ENCODE data around the gene IL22. TPM values are rescaled to one million over a fixed set of nuclear protein-coding genes. Genes with fewer than 3 reads are reported as not detected.

IL22 gene
- total and polyA plus RNA-seq, 4 donors: not detected

DNA sequence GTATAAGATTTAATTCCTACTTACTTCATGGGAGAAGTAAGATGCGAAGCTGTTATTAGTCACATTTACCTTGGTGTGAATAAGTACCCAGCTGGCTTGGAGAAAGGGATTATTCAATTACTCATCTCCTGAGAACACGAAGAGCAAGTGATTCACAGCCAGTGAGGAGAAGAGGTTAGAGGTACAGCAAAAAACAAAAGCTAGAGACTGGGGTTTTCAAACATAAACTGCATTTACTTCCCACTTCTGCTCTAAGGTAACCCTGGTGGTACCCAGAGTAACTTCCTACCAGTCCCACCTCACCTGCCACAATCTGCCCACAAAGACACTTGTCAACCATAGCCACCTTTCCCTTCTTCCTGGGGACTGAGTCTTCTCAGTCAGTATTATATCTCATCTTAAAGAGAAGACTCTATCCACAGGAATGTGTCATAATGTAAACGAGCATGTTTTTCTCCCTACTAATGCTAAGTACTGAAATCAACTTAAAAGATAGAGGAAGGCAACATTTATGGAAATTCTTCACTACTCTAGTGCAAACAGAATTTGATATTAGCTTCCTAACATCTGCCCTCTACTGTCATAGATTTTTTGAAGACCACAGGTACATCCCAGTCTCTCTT, 6.0 kb upstream of the IL22 start:
- H3K9ac ChIP-seq (ENCODE audit: low read depth in 1 of 2, low read length in 2 of 2): no peak overlapping the region
- no peak overlapping the region for H3K27ac ChIP-seq (ENCODE audit: low read depth in 1 of 2, low read length in 2 of 2)
- 68% methylated on average over 3 of the region's 3 CpGs for WGBS
- H3K9me3 ChIP-seq (ENCODE audit: control insufficient read depth in 4 of 4, low read length in 3 of 4): no peaks in the 10 kb centered on the region
- no peaks in the 10 kb centered on the region for H3K36me3 ChIP-seq (ENCODE audit: control insufficient read depth in 4 of 4, insufficient read depth in 3 of 4, low read depth in 1 of 4, low read length in 3 of 4)
- TF ChIP-seq, protein P1, sequence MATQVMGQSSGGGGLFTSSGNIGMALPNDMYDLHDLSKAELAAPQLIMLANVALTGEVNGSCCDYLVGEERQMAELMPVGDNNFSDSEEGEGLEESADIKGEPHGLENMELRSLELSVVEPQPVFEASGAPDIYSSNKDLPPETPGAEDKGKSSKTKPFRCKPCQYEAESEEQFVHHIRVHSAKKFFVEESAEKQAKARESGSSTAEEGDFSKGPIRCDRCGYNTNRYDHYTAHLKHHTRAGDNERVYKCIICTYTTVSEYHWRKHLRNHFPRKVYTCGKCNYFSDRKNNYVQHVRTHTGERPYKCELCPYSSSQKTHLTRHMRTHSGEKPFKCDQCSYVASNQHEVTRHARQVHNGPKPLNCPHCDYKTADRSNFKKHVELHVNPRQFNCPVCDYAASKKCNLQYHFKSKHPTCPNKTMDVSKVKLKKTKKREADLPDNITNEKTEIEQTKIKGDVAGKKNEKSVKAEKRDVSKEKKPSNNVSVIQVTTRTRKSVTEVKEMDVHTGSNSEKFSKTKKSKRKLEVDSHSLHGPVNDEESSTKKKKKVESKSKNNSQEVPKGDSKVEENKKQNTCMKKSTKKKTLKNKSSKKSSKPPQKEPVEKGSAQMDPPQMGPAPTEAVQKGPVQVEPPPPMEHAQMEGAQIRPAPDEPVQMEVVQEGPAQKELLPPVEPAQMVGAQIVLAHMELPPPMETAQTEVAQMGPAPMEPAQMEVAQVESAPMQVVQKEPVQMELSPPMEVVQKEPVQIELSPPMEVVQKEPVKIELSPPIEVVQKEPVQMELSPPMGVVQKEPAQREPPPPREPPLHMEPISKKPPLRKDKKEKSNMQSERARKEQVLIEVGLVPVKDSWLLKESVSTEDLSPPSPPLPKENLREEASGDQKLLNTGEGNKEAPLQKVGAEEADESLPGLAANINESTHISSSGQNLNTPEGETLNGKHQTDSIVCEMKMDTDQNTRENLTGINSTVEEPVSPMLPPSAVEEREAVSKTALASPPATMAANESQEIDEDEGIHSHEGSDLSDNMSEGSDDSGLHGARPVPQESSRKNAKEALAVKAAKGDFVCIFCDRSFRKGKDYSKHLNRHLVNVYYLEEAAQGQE (IDR thresholded peaks at IDR 0.05): no peak
- TF ChIP-seq FOXA1 (IDR thresholded peaks at IDR 0.05): no peak
- TF ChIP-seq YY1 (IDR thresholded peaks at IDR 0.05): no peak
- no peak for TF ChIP-seq TAF1 (conservative IDR thresholded peaks at IDR 0.05)
- no peak for TF ChIP-seq HNF4A (conservative IDR thresholded peaks at IDR 0.05)
- TF ChIP-seq, protein P2, sequence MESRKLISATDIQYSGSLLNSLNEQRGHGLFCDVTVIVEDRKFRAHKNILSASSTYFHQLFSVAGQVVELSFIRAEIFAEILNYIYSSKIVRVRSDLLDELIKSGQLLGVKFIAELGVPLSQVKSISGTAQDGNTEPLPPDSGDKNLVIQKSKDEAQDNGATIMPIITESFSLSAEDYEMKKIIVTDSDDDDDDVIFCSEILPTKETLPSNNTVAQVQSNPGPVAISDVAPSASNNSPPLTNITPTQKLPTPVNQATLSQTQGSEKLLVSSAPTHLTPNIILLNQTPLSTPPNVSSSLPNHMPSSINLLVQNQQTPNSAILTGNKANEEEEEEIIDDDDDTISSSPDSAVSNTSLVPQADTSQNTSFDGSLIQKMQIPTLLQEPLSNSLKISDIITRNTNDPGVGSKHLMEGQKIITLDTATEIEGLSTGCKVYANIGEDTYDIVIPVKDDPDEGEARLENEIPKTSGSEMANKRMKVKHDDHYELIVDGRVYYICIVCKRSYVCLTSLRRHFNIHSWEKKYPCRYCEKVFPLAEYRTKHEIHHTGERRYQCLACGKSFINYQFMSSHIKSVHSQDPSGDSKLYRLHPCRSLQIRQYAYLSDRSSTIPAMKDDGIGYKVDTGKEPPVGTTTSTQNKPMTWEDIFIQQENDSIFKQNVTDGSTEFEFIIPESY (IDR thresholded peaks at IDR 0.05): no peak
- TF ChIP-seq SP1 (IDR thresholded peaks at IDR 0.05): no peak
- TF ChIP-seq, protein P3, sequence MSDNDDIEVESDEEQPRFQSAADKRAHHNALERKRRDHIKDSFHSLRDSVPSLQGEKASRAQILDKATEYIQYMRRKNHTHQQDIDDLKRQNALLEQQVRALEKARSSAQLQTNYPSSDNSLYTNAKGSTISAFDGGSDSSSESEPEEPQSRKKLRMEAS (IDR thresholded peaks at IDR 0.05): no peak
- TF ChIP-seq NR2F2 (IDR thresholded peaks at IDR 0.05): no peak
- TF ChIP-seq, protein P4, sequence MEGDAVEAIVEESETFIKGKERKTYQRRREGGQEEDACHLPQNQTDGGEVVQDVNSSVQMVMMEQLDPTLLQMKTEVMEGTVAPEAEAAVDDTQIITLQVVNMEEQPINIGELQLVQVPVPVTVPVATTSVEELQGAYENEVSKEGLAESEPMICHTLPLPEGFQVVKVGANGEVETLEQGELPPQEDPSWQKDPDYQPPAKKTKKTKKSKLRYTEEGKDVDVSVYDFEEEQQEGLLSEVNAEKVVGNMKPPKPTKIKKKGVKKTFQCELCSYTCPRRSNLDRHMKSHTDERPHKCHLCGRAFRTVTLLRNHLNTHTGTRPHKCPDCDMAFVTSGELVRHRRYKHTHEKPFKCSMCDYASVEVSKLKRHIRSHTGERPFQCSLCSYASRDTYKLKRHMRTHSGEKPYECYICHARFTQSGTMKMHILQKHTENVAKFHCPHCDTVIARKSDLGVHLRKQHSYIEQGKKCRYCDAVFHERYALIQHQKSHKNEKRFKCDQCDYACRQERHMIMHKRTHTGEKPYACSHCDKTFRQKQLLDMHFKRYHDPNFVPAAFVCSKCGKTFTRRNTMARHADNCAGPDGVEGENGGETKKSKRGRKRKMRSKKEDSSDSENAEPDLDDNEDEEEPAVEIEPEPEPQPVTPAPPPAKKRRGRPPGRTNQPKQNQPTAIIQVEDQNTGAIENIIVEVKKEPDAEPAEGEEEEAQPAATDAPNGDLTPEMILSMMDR (IDR thresholded peaks at IDR 0.05; ENCODE audit: low read depth, low read length, missing input control): no peak
- TF ChIP-seq GABPA (IDR thresholded peaks at IDR 0.05 in 1 of 2, conservative IDR thresholded peaks at IDR 0.05 in 1 of 2): no peak
- no peaks in the 10 kb centered on the region for H3K27me3 ChIP-seq (ENCODE audit: control insufficient read depth in 4 of 4, insufficient read depth in 4 of 4, low read length in 3 of 4)
- H3K4me3 ChIP-seq (ENCODE audit: low read depth in 1 of 3, low read length in 3 of 3): no peak overlapping the region
- H3K4me1 ChIP-seq (ENCODE audit: control insufficient read depth in 4 of 4, insufficient read depth in 4 of 4, low read length in 3 of 4): no peaks in the 10 kb centered on the region
- DNase-seq (ENCODE audit: low spot score): no peak

DNA sequence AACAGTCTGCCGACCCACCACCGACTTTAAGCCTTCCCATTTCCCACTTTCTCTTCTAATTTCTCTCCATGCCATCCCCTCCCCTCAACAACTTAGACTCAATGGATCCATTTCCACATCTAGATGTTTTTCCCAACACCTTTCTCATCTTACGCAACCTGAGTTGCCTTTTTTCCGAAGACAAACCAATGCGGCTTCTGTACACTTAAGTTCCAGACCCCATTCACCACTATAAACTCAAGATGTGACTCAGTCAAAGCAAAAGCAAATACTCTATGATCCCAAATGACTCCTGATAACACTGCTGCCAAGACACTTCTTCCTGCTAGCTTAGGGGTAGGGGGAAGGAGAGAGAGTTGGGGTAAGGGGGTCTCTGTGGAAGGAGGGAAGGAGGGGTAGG, 1.3 kb downstream of the IL22 start:
- DNase-seq (ENCODE audit: low spot score): no peak
- no peak overlapping the region for H3K27ac ChIP-seq (ENCODE audit: low read depth in 1 of 2, low read length in 2 of 2)
- H3K9ac ChIP-seq (ENCODE audit: low read depth in 1 of 2, low read length in 2 of 2): no peak overlapping the region
- H3K4me3 ChIP-seq (ENCODE audit: low read depth in 1 of 3, low read length in 3 of 3): no peak overlapping the region
- no peaks in the 10 kb centered on the region for H3K9me3 ChIP-seq (ENCODE audit: control insufficient read depth in 4 of 4, low read length in 3 of 4)
- H3K36me3 ChIP-seq (ENCODE audit: control insufficient read depth in 4 of 4, insufficient read depth in 3 of 4, low read depth in 1 of 4, low read length in 3 of 4): no peaks in the 10 kb centered on the region
- 92% methylated on average over 5 of the region's 5 CpGs for WGBS
- TF ChIP-seq, protein P2 (IDR thresholded peaks at IDR 0.05): no peak
- no peak for TF ChIP-seq JUND (IDR thresholded peaks at IDR 0.05)
- no peak for TF ChIP-seq YY1 (IDR thresholded peaks at IDR 0.05)
- TF ChIP-seq, protein P4 (IDR thresholded peaks at IDR 0.05; ENCODE audit: low read depth, low read length, missing input control): no peak
- TF ChIP-seq TAF1 (conservative IDR thresholded peaks at IDR 0.05): no peak
- TF ChIP-seq, protein P3 (IDR thresholded peaks at IDR 0.05): no peak
- no peak for TF ChIP-seq EGR1 (IDR thresholded peaks at IDR 0.05; ENCODE audit: low read depth in 2 of 2)
- TF ChIP-seq RAD21 (IDR thresholded peaks at IDR 0.05): no peak
- no peak for TF ChIP-seq HNF4A (conservative IDR thresholded peaks at IDR 0.05)
- no peak for TF ChIP-seq SP1 (IDR thresholded peaks at IDR 0.05)
- no peak for TF ChIP-seq HNF4G (IDR thresholded peaks at IDR 0.05)
- TF ChIP-seq, protein P5, sequence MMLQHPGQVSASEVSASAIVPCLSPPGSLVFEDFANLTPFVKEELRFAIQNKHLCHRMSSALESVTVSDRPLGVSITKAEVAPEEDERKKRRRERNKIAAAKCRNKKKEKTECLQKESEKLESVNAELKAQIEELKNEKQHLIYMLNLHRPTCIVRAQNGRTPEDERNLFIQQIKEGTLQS (IDR thresholded peaks at IDR 0.05): no peak
- no peaks in the 10 kb centered on the region for H3K4me1 ChIP-seq (ENCODE audit: control insufficient read depth in 4 of 4, insufficient read depth in 4 of 4, low read length in 3 of 4)
- H3K27me3 ChIP-seq (ENCODE audit: control insufficient read depth in 4 of 4, insufficient read depth in 4 of 4, low read length in 3 of 4): no peaks in the 10 kb centered on the region
